Measurements from ENCODE around the gene MACF1.
"Not testable (repeated sequence)": the region's sequence is repeated elsewhere in the genome, so short reads cannot be mapped to it uniquely, and the experiment has no call there.

Gene MACF1

GRCh38 chr1:39466413-39467107, 262.1 kb downstream of the MACF1 start:
- DNase-seq: no peak

- not testable (repeated sequence) for DNase-seq
Observed at GRCh38 chr1:39467108-39467720, 262.7 kb downstream of the MACF1 start.

- no peak for DNase-seq
Observed at GRCh38 chr1:39469150-39469549, 264.7 kb downstream of the MACF1 start.

- DNase-seq: no peak
Observed at GRCh38 chr1:39470040-39470439, 265.5 kb downstream of the MACF1 start.

GRCh38 chr1:39472826-39473225, 268.3 kb downstream of the MACF1 start:
- no peak for DNase-seq

GRCh38 chr1:39473324-39473723, 268.8 kb downstream of the MACF1 start:
- no peak for DNase-seq

- no peak for DNase-seq
Observed at GRCh38 chr1:39474810-39475209, 270.3 kb downstream of the MACF1 start.

GRCh38 chr1:39475551-39475950, 271.1 kb downstream of the MACF1 start:
- DNase-seq: not testable (repeated sequence)

GRCh38 chr1:39478126-39478915, 273.8 kb downstream of the MACF1 start:
- DNase-seq: no peak

- DNase-seq: no peak
Observed at GRCh38 chr1:39481289-39481688, 276.8 kb downstream of the MACF1 start.

- no peak for DNase-seq
Observed at GRCh38 chr1:39483276-39483675, 278.8 kb downstream of the MACF1 start.

GRCh38 chr1:39484564-39484963, 280.1 kb downstream of the MACF1 start:
- no peak for DNase-seq

GRCh38 chr1:39485046-39485803, 280.7 kb downstream of the MACF1 start:
- peak in 7 of 14 donors; percentile 13 to 66 (median 29) for DNase-seq

- DNase-seq: no peak
Observed at GRCh38 chr1:39488012-39488545, 283.6 kb downstream of the MACF1 start.

GRCh38 chr1:39488793-39489566, 284.5 kb downstream of the MACF1 start:
- DNase-seq: no peak

- DNase-seq: no peak
Observed at GRCh38 chr1:39489567-39490239, 285.2 kb downstream of the MACF1 start.

GRCh38 chr1:39490596-39491145, 286.2 kb downstream of the MACF1 start:
- DNase-seq: no peak

GRCh38 chr1:39491146-39491921, 286.8 kb downstream of the MACF1 start, which contains the start of gene BMP8A:
Gene BMP8A (plus strand): TSS chr1:39491636. CDS start chr1:39491992, 356 bp downstream.
- DNase-seq: peak in 5 of 14 donors; percentile 12 to 54 (median 46)

Data from C1 segment of cervical spinal cord (tissue), 14 donors.